Peyer's patch (tissue), 4 donors: ENCODE results near the gene OLR1.

ENCODE experiments used
- POLR2A ChIP-seq, 2 donors: fragments of 450-650 bp; IDR thresholded peaks; one replicate each; pipeline ENCODE4 v1.5.1; 2017; ENCODE audit warnings: antibody characterized with exemption in 2 of 2, mild to moderate bottlenecking in 2 of 2, moderate library complexity in 2 of 2
- TF ChIP-seq, protein P1 (sequence below), 6 experiments: fragments of 450-650 bp in 4 of 6; fragments of 200-600 bp in 2 of 6; sonication (generic) in 1 of 6; IDR thresholded peaks; one replicate each; pipeline ENCODE4 v1.5.1; 2017 to 2019; ENCODE audit warnings: antibody characterized with exemption in 6 of 6, mild to moderate bottlenecking in 3 of 6, moderate library complexity in 1 of 6

DNA sequence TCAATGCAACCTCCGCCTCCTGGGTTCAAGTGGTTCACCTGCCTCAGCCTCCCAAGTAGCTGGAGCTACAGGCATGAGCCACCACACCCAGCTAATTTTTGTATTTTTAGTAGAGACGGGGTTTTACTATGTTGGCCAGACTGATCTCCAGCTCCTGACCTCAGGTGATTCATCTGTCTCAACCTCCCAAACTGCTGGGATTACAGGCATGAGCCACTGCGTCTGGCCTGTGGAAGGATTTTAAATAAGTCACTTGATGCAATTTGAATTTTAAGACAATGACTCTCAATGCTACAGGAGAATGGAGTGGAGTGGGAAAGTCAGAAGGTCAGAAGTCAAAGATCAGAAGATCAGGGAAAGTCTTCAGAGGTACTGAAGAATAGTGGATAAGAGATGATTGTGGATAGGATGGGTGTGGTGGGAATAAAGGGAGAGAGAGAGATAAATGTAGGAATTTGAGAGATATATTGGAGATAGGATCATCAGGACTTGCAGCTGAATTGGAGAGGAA, 22.3 kb upstream of the OLR1 start:
- TF ChIP-seq, protein P1, sequence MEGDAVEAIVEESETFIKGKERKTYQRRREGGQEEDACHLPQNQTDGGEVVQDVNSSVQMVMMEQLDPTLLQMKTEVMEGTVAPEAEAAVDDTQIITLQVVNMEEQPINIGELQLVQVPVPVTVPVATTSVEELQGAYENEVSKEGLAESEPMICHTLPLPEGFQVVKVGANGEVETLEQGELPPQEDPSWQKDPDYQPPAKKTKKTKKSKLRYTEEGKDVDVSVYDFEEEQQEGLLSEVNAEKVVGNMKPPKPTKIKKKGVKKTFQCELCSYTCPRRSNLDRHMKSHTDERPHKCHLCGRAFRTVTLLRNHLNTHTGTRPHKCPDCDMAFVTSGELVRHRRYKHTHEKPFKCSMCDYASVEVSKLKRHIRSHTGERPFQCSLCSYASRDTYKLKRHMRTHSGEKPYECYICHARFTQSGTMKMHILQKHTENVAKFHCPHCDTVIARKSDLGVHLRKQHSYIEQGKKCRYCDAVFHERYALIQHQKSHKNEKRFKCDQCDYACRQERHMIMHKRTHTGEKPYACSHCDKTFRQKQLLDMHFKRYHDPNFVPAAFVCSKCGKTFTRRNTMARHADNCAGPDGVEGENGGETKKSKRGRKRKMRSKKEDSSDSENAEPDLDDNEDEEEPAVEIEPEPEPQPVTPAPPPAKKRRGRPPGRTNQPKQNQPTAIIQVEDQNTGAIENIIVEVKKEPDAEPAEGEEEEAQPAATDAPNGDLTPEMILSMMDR (IDR thresholded peaks at IDR 0.05): no peak
- no peak for TF ChIP-seq POLR2A (IDR thresholded peaks at IDR 0.05)
